HAP-1 (cell line): Measurements from ENCODE around the gene TSG101.

ENCODE experiments used
- DNase-seq, 2 experiments: peaks; one replicate each; pipeline ENCODE4 v3.0.0-alpha.2; 2016 to 2020; ENCODE audit warnings: low spot score in 2 of 2
- H3K27me3 ChIP-seq: fragments of 250-450 bp; sonication (Bioruptor Pico); 2 replicates; pipeline ENCODE4 v1.5.1; 2020; ENCODE audit warnings: low read depth, mild to moderate bottlenecking, moderate library complexity
- H3K36me3 ChIP-seq: fragments of 250-450 bp; sonication (Bioruptor Pico); replicated peaks from 2 replicates; pipeline ENCODE4 v1.5.1; 2020; ENCODE audit warnings: mild to moderate bottlenecking
- H3K4me1 ChIP-seq: fragments of 250-450 bp; sonication (Bioruptor Pico); 2 replicates; pipeline ENCODE4 v1.5.1; 2020; ENCODE audit warnings: mild to moderate bottlenecking
- H3K4me3 ChIP-seq: fragments of 250-450 bp; sonication (Bioruptor Pico); 2 replicates; pipeline ENCODE4 v1.5.1; 2020; ENCODE audit warnings: mild to moderate bottlenecking, moderate library complexity
- H3K9me3 ChIP-seq: fragments of 250-450 bp; sonication (Bioruptor Pico); 2 replicates; pipeline ENCODE4 v1.5.1; 2020; ENCODE audit warnings: mild to moderate bottlenecking, moderate library complexity
- in situ Hi-C: fragments of 300-500 bp; cut with MboI; formaldehyde crosslinking; loops from 3 replicates; pipeline ENCODE4 v1.14.3; 2020; ENCODE audit warnings: low sequenced_read_pairs, inconsistent platforms, mixed read lengths

Gene TSG101

GRCh38 chr11:18485913-18486528 lies 40.7 kb downstream of the TSG101 start:
- in situ Hi-C loops = no loop called here
- H3K4me3 ChIP-seq = no peak overlapping the region
- no peak for DNase-seq
- no peaks in the 10 kb centered on the region for H3K9me3 ChIP-seq
- H3K27me3 ChIP-seq = no peaks in the 10 kb centered on the region
- H3K36me3 ChIP-seq = peaks cover 26% of the 10 kb centered on the region
- no peaks in the 10 kb centered on the region for H3K4me1 ChIP-seq

DNA sequence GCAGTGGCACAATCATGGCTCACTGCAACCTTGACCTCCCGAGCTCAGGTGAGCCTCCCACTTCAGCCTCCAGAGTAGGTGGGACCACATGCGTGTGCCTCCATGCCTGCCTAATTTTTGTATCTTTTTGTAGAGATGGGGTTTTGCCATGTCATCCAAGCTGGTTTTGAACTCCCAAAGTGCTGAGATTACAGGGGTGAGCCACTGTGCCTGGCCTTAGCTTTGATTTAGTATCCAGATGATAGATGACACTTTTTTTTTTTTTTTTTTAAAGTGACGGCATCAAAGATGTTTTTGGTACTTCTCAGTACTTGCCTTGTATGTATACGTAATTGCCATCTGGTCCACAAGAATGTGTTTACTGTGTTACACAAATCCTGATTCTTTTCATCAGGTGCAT lies 47.7 kb downstream of the TSG101 start:
- Histone ChIP-seq H3K27me3 (no peaks in the 10 kb centered on the region), H3K36me3 (peaks cover 43% of the 10 kb centered on the region), H3K9me3 (no peaks in the 10 kb centered on the region), H3K4me3 (no peak overlapping the region), H3K4me1 (no peaks in the 10 kb centered on the region)
- DNase-seq = no peak
- in situ Hi-C loops = no loop called here

GRCh38 chr11:18472587-18472986 lies 54.2 kb downstream of the TSG101 start:
- Histone ChIP-seq H3K9me3 (no peaks in the 10 kb centered on the region), H3K4me1 (no peaks in the 10 kb centered on the region), H3K4me3 (no peak overlapping the region), H3K27me3 (no peaks in the 10 kb centered on the region), H3K36me3 (peaks cover 9% of the 10 kb centered on the region)
- in situ Hi-C loops = no loop called here
- no peak for DNase-seq

DNA sequence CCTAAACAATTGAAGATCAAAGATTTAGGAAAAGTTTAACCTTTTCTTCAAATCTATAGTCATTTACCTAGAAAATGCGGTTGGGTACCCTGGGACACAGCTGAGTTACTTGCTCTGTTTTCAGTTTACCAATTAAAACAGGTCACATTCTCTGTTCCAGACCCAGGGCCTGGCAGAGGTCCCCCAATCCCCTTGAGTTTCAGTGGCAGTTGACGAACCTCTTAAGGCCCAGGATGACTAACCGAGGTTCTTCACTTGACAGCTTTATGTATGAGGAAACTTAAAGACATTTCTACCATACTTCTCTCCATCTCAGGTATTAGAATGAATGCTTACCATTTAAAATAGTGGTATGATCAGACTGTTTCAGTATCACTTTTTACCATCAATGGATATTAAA lies 54.7 kb downstream of the TSG101 start:
- H3K27me3 ChIP-seq = no peaks in the 10 kb centered on the region
- in situ Hi-C loops = no loop called here
- no peak overlapping the region for H3K4me3 ChIP-seq
- DNase-seq = no peak
- H3K36me3 ChIP-seq = peaks cover 6% of the 10 kb centered on the region
- no peaks in the 10 kb centered on the region for H3K9me3 ChIP-seq
- H3K4me1 ChIP-seq = no peaks in the 10 kb centered on the region

DNA sequence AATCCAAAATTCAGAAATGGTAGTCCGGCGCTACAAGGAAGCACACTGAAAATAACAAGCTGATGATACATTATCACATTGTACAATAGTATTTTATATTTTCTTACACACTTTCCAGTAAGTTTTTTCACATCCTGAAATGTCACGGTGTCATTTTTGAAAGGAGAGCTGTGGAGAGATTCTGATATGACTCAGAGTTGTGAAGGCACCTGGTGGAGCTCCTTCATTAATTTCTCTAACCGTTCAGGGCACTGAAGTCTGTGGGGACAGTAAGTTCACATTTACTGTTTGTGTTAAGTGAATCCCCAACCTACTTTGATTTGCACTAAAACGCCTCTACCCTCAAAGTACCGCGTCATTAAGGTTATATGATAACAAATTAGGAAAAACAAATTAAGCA lies 57.8 kb downstream of the TSG101 start:
- DNase-seq = no peak
- Histone ChIP-seq H3K27me3 (no peaks in the 10 kb centered on the region), H3K36me3 (no peaks in the 10 kb centered on the region), H3K4me3 (no peak overlapping the region), H3K9me3 (no peaks in the 10 kb centered on the region), H3K4me1 (no peaks in the 10 kb centered on the region)
- in situ Hi-C loops = no loop called here

DNA sequence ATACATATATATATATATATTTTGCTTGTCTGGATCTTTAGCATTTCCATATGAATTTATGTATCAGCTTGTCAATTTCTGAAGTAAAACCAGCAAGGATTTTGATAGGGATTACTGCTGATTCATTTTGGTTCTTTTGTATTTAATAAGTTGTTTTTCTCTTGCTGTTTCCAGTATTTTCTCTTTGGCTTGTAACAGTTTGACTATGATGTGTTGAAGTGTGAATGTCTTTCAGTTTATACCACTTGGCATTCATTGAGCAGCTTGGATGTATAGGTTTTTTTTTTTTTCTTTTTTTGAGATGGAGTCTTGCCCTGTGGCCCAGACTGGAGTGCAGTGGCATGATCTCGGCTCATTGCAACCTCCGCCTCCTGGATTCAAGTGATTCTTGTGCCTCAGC lies 58.7 kb downstream of the TSG101 start:
- no peak for DNase-seq
- Histone ChIP-seq H3K36me3 (no peaks in the 10 kb centered on the region), H3K9me3 (no peaks in the 10 kb centered on the region), H3K4me1 (no peaks in the 10 kb centered on the region), H3K4me3 (no peak overlapping the region), H3K27me3 (no peaks in the 10 kb centered on the region)
- in situ Hi-C loops = no loop called here

DNA sequence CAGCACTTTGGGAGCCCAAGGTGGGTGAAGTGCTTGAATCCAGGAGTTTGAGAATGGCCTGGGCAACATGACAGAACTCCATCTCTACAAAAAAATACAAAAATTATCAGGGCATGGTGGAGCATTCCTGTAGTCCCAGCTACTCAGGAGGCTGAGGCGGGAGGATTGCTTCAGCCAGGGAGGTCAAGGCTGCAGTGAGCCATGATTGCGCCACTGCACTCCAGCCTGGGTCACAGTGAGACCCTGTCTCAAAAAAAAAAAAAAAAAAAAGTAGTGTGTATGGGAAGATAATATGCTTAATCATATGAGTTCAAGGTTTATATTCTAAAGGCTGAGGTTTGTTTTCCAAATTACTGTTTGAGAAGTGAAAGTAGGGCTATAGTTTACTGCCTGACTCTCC lies 60.3 kb downstream of the TSG101 start:
- no peak for DNase-seq
- Histone ChIP-seq H3K4me1 (no peaks in the 10 kb centered on the region), H3K36me3 (no peaks in the 10 kb centered on the region), H3K9me3 (no peaks in the 10 kb centered on the region), H3K4me3 (no peak overlapping the region), H3K27me3 (no peaks in the 10 kb centered on the region)
- in situ Hi-C loops = no loop called here

- H3K9me3 ChIP-seq = no peaks in the 10 kb centered on the region
- DNase-seq = no peak
- no peaks in the 10 kb centered on the region for H3K4me1 ChIP-seq
- H3K36me3 ChIP-seq = no peaks in the 10 kb centered on the region
- in situ Hi-C loops = no loop called here
- no peaks in the 10 kb centered on the region for H3K27me3 ChIP-seq
- no peak overlapping the region for H3K4me3 ChIP-seq
These were observed 63.3 kb downstream of the TSG101 start for GRCh38 chr11:18463439-18463838.

DNA sequence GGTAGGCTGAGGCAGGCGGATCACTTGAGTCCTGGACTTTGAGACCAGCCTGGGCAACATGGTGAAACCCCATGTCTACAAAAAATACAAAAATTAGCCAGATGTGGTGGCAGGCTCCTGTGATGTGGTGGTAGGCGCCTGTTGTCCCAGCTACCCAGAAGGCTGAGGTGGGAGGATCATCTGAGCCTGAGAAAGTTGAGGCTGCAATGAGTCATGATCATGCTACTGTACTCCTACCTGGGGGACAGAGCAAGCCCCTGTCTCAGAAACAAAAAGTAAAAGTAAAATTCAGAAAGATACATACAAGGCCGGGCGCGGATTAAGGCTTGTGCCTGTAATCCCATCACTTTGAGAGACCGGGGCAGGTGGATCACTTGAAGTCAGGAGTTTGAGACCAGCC lies 64.8 kb downstream of the TSG101 start:
- Histone ChIP-seq H3K27me3 (no peaks in the 10 kb centered on the region), H3K36me3 (no peaks in the 10 kb centered on the region), H3K4me1 (no peaks in the 10 kb centered on the region), H3K9me3 (no peaks in the 10 kb centered on the region), H3K4me3 (no peak overlapping the region)
- DNase-seq = no peak
- in situ Hi-C loops = no loop called here

- H3K9me3 ChIP-seq = no peaks in the 10 kb centered on the region
- in situ Hi-C loops = no loop called here
- no peak for DNase-seq
- H3K4me3 ChIP-seq = no peak overlapping the region
- no peaks in the 10 kb centered on the region for H3K4me1 ChIP-seq
- no peaks in the 10 kb centered on the region for H3K27me3 ChIP-seq
- no peaks in the 10 kb centered on the region for H3K36me3 ChIP-seq
These were observed 67.1 kb downstream of the TSG101 start for GRCh38 chr11:18459634-18460033.

GRCh38 chr11:18457450-18457849 lies 69.3 kb downstream of the TSG101 start:
- no peak for DNase-seq
- no peaks in the 10 kb centered on the region for H3K27me3 ChIP-seq
- no peak overlapping the region for H3K4me3 ChIP-seq
- H3K4me1 ChIP-seq = no peaks in the 10 kb centered on the region
- in situ Hi-C loops = no loop called here
- no peaks in the 10 kb centered on the region for H3K36me3 ChIP-seq
- H3K9me3 ChIP-seq = no peaks in the 10 kb centered on the region

DNA sequence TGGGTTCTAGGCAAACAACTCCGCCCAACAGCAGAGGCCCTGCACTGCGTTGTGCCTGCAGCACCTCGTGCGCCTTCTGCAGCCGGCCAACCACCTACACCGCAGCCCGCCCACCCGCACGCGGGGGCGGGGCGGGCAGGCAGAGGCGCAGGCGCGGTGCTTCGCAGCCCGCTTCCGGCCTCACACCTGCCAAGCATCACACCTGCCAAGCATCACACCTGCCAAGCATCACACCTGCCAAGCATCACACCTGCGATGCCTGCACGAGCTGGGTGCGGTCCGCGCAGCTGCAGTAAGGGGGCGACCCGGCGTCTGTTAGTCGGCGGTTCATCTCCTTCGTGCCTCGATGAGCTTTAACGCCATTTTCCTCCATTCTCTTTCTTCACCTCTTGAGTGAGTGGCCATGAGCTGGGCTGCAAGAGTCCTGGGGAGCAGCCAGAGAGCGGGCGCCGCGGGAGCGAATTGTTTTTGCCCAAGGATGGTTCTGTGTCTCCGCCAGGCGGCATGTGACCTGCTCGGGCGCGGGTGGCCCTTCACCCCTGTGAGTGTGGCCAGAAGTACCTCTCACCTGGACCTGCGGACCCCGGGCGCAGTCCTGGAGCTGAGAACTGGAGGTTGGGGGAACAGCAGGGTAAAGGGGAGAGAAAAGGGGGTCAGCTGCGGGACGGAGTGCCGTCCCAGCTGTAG lies 70.9 kb downstream of the TSG101 start, which contains the start of gene LDHAL6A:
Gene LDHAL6A (plus strand): TSS at position 171 of the 687 bp plus-strand sequence. CDS start 825 bp downstream, outside the sequence.
- peaks cover 2% of the 10 kb centered on the region; the same call in 1 of the 2 replicates for H3K27me3 ChIP-seq
- H3K4me1 ChIP-seq = no peaks in the 10 kb centered on the region
- DNase-seq = no peak
- in situ Hi-C loops = no loop called here
- no peaks in the 10 kb centered on the region for H3K36me3 ChIP-seq
- H3K4me3 ChIP-seq = no peak within 1 kb of the TSS
- no peaks in the 10 kb centered on the region for H3K9me3 ChIP-seq

DNA sequence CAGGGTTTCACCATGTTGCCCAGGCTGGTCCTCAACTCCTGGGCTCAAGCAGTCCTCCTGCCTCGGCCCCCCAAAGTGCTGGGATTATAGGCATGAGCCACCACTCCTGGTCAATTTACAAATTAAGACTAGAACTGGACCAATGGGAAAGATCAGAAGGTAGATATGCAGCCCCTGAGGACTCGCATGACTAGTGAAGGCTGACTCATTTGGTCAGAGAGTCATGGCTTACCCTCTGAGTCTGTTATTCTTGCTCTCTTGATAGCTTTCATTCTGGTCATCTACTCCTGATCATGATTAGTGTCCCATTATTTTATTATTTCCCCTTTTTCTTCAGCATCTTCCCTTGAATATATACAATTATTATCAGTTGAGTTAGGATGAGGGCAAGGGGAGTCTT lies 73.8 kb downstream of the TSG101 start:
- DNase-seq = no peak
- H3K9me3 ChIP-seq = no peaks in the 10 kb centered on the region
- H3K27me3 ChIP-seq = peaks cover 2% of the 10 kb centered on the region; the same call in 1 of the 2 replicates
- in situ Hi-C loops = no loop called here
- no peak overlapping the region for H3K4me3 ChIP-seq
- no peaks in the 10 kb centered on the region for H3K4me1 ChIP-seq
- no peaks in the 10 kb centered on the region for H3K36me3 ChIP-seq

DNA sequence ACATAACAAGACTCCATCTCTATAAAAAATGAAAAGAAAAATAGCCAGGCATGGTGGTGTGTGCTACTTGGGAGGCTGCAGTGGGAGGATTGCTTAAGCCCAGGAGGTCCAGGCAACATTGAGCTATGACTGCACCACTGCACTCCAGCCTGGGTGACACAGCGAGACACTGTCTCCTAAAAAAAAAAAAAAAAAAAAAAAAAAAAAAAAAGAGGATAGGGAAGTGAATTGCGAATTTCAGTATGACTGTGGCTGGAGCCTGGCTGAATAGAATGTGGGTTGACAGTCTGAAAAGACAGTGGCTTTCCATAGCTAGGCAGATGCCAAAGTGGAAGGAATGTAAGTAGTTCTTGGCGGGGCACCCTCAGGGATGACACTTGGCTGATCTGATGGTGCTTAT lies 77.5 kb downstream of the TSG101 start:
- no peak for DNase-seq
- peaks cover 2% of the 10 kb centered on the region; the same call in 1 of the 2 replicates for H3K27me3 ChIP-seq
- no peak overlapping the region for H3K4me3 ChIP-seq
- no peaks in the 10 kb centered on the region for H3K9me3 ChIP-seq
- in situ Hi-C loops = no loop called here
- H3K36me3 ChIP-seq = no peaks in the 10 kb centered on the region
- H3K4me1 ChIP-seq = no peaks in the 10 kb centered on the region
